IMR-90 (cell line): Measurements from ENCODE around the gene HOXA3.

Experiments
- BHLHE40 ChIP-seq: fragments of 150-350 bp; IDR thresholded peaks from 2 replicates; pipeline ENCODE4 v1.6.1; 2016; ENCODE audit warnings: mild to moderate bottlenecking, low read depth, low read length
- CHD1 ChIP-seq: IDR thresholded peaks from 2 replicates; pipeline ENCODE4 v1.6.1; 2012; ENCODE audit warnings: low read depth, low read length, improper control_type of control experiment
- CTCF ChIP-seq: conservative IDR thresholded peaks from 2 replicates; pipeline ENCODE4 v1.5.1; 2012; ENCODE audit warnings: mild to moderate bottlenecking, low read depth, low read length, improper control_type of control experiment
- ELK1 ChIP-seq: fragments of 150-350 bp; IDR thresholded peaks from 2 replicates; pipeline ENCODE4 v1.6.1; 2016; ENCODE audit warnings: low read depth, mild to moderate bottlenecking, low read length, moderate library complexity, borderline replicate concordance
- MXI1 ChIP-seq: IDR thresholded peaks from 2 replicates; pipeline ENCODE4 v1.6.1; 2012; ENCODE audit warnings: low read depth, mild to moderate bottlenecking, low read length, moderate library complexity, borderline replicate concordance
- NFE2L2 ChIP-seq: fragments of 150-350 bp; IDR thresholded peaks from 2 replicates; pipeline ENCODE4 v1.6.1; 2016; ENCODE audit warnings: low read depth, mild to moderate bottlenecking, low read length
- POLR2A ChIP-seq: IDR thresholded peaks from 2 replicates; pipeline ENCODE4 v1.6.1; 2012; ENCODE audit warnings: mild to moderate bottlenecking, low read depth, low read length
- RAD21 ChIP-seq: IDR thresholded peaks from 2 replicates; pipeline ENCODE4 v1.6.1; 2012; ENCODE audit warnings: low read length, improper control_type of control experiment
- RCOR1 ChIP-seq: IDR thresholded peaks from 2 replicates; pipeline ENCODE4 v1.6.1; 2012; ENCODE audit warnings: mild to moderate bottlenecking, low read length, improper control_type of control experiment; ENCODE audit not compliant: insufficient replicate concordance
- RFX5 ChIP-seq: IDR thresholded peaks from 2 replicates; pipeline ENCODE4 v1.8.0; 2012; ENCODE audit warnings: low read depth, mild to moderate bottlenecking, low read length, moderate library complexity
- SMC3 ChIP-seq: fragments of 150-350 bp; IDR thresholded peaks from 2 replicates; pipeline ENCODE4 v1.6.1; 2016; ENCODE audit warnings: low read depth, mild to moderate bottlenecking, antibody characterized with exemption, low read length, moderate library complexity
- USF2 ChIP-seq: fragments of 150-350 bp; IDR thresholded peaks from 2 replicates; pipeline ENCODE4 v1.6.1; 2017; ENCODE audit warnings: mild to moderate bottlenecking, antibody characterized with exemption, low read length, low read depth

GRCh38 chr7:27176524-27176845 is 24.1 kb upstream of the HOXA3 start:
- TF ChIP-seq CTCF = no peak
- TF ChIP-seq POLR2A = no peak
- TF ChIP-seq NFE2L2 = no peak
- TF ChIP-seq RCOR1 = no peak
- TF ChIP-seq RAD21 = no peak
- TF ChIP-seq BHLHE40 = no peak
- no peak for TF ChIP-seq USF2
- TF ChIP-seq RFX5 = no peak
- no peak for TF ChIP-seq SMC3
- TF ChIP-seq ELK1 = no peak
- TF ChIP-seq CHD1 = no peak
- no peak for TF ChIP-seq MXI1
